ENCODE data around the gene RPL5. TPM values are rescaled to one million over a fixed set of nuclear protein-coding genes. Genes with fewer than 3 reads are reported as not detected.

RPL5 gene
- total RNA-seq, 6 experiments from 2014 or later = 225 to 532 (median 294) TPM

DNA sequence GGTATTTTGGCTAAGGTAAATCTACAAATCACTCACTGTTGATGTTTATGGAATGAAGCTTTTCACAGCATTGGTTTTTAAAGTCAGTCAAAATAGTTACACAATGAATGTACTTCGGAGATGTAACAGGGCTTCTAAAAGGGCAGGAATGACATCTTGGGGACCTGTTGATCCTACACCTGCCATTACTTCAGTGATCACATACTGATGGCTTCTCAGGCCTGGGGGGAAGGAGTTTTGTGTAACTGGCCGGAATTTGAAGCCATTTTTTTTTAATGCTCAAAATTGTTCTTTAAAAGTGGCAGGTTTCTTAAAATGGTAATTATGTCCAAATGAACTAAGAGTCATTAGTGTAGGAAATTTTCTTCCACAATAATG lies 11.2 kb downstream of the RPL5 start:
- peaks cover 0 to 13% (median 3%) of the 10 kb centered on the region in 4 donors for H3K4me1 ChIP-seq
- 42% methylated on average over 2 of the region's 2 CpGs for WGBS (ENCODE audit: insufficient coverage, low coverage, low lambda C conversion rate, missing lambda C conversion rate)
- DNase-seq = no peak
- no peak for ATAC-seq
- H3K36me3 ChIP-seq = peaks cover 0 to 61% (median 40%) of the 10 kb centered on the region in 4 donors
- H3K27me3 ChIP-seq = no peaks in the 10 kb centered on the region
- no peak for TF ChIP-seq POLR2A (IDR thresholded peaks at IDR 0.05)
- TF ChIP-seq, protein P1, sequence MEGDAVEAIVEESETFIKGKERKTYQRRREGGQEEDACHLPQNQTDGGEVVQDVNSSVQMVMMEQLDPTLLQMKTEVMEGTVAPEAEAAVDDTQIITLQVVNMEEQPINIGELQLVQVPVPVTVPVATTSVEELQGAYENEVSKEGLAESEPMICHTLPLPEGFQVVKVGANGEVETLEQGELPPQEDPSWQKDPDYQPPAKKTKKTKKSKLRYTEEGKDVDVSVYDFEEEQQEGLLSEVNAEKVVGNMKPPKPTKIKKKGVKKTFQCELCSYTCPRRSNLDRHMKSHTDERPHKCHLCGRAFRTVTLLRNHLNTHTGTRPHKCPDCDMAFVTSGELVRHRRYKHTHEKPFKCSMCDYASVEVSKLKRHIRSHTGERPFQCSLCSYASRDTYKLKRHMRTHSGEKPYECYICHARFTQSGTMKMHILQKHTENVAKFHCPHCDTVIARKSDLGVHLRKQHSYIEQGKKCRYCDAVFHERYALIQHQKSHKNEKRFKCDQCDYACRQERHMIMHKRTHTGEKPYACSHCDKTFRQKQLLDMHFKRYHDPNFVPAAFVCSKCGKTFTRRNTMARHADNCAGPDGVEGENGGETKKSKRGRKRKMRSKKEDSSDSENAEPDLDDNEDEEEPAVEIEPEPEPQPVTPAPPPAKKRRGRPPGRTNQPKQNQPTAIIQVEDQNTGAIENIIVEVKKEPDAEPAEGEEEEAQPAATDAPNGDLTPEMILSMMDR (IDR thresholded peaks at IDR 0.05) = no peak
- intact Hi-C loops (cut with DNase I) = no loop called here
- no peak overlapping the region for H3K27ac ChIP-seq
- H3K9me3 ChIP-seq = no peaks in the 10 kb centered on the region
- H3K4me3 ChIP-seq = no peak overlapping the region

DNA sequence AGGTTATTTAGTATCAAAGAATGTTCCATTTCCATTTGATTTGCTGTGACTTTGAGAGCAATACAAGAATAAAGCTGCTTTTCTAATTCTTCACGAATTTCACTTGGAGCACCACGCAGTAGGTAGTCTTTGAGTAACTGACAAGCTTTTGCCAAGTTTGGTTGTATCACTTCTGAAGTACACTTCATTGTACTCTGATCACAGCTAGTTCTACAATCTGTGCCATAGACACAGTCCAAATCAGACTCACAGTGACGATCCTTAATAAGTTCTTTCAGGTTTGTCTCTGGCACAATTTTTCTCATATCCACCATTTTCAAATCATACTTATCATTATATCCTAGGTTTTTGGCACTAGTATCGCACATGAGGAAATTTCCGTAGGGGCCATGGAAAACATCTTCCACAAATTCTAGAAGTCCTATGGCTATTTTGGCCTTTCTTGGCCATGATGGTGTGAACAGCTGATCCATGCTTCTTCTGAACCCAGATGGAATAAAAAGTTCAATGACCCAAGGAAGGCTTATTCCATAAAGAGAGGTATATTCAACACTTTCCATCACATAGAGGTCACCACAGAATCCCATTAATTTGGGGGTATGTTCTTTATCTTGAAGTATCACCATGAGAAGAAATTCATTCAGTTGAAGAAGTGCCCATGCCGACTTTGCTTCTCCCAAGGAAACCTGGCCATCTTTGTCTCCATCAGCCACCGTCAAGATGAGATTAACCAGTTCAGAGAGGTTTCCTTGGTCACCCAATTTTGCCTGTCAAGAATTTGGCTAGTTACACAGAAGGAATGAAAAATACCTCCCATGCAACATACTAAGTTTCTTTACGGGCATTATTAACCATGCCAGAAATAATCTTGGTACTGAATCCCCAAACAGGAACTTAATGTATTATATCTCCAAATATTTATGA lies 11.9 kb downstream of the RPL5 start:
- Histone ChIP-seq H3K27ac (no peak overlapping the region), H3K9me3 (no peaks in the 10 kb centered on the region), H3K4me1 (peaks cover 0 to 13% (median 3%) of the 10 kb centered on the region in 4 donors), H3K27me3 (no peaks in the 10 kb centered on the region), H3K4me3 (no peak overlapping the region), H3K36me3 (peaks cover 0 to 55% (median 38%) of the 10 kb centered on the region in 4 donors)
- 95% methylated on average over 8 of the region's 8 CpGs for WGBS (ENCODE audit: insufficient coverage, low coverage, low lambda C conversion rate, missing lambda C conversion rate)
- ATAC-seq (no peak), DNase-seq (no peak)
- no peak for TF ChIP-seq POLR2A (IDR thresholded peaks at IDR 0.05)
- TF ChIP-seq, protein P1 (IDR thresholded peaks at IDR 0.05) = no peak
- intact Hi-C loops (cut with DNase I) = no loop called here

DNA sequence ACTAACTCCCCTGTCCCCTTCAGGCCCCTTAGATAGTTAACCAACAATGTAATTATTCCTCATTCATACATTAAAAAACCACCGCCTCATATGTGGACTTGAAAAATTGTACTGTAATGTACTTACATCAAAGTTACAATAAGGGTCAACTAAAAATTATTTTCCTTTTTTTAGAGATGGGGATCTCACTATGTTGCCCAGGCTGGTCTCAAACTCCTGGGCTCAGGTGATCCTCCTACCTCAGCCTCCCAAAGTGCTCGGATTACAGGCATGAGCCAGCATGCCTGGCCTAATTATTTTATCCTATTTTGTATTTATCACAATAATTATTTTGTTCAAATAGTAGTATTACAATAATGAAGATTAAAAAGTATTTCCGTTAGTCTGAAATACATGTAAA lies 12.6 kb downstream of the RPL5 start:
- DNase-seq = no peak
- Histone ChIP-seq H3K4me1 (peaks cover 0 to 8% (median 1%) of the 10 kb centered on the region in 4 donors), H3K9me3 (no peaks in the 10 kb centered on the region), H3K27ac (no peak overlapping the region), H3K4me3 (no peak overlapping the region), H3K27me3 (no peaks in the 10 kb centered on the region), H3K36me3 (peaks cover 0 to 47% (median 34%) of the 10 kb centered on the region in 4 donors)
- no peak for TF ChIP-seq POLR2A (IDR thresholded peaks at IDR 0.05)
- TF ChIP-seq, protein P1 (IDR thresholded peaks at IDR 0.05) = no peak
- intact Hi-C loops (cut with DNase I) = no loop called here
- no peak for ATAC-seq
- 95% methylated on average over 3 of the region's 3 CpGs for WGBS (ENCODE audit: insufficient coverage, low coverage, low lambda C conversion rate, missing lambda C conversion rate)

DNA sequence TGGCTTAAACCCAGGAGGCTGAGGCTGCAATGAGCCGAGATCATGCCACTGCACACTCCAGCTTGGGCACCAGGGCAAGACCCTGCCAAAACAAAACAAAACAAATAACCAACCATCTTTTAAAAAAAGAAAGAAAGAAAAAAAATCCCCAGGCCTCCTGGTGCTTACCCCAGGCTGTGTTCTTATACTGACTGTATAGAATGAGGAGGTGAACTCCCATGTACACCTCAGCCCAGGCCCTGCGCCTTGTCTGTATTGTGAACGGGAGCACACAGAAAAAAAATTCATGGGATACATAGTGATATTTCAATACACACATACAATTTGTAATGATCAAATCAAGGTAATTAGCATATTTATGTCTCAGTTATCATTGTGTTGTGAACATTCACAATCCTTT lies 14.1 kb downstream of the RPL5 start:
- Histone ChIP-seq H3K27me3 (no peaks in the 10 kb centered on the region), H3K4me3 (no peak overlapping the region), H3K9me3 (no peaks in the 10 kb centered on the region), H3K27ac (no peak overlapping the region), H3K4me1 (no peaks in the 10 kb centered on the region), H3K36me3 (peaks cover 0 to 32% (median 22%) of the 10 kb centered on the region in 4 donors)
- DNase-seq (no peak), ATAC-seq (no peak)
- TF ChIP-seq, protein P1 (IDR thresholded peaks at IDR 0.05) = no peak
- TF ChIP-seq POLR2A (IDR thresholded peaks at IDR 0.05) = no peak
- WGBS (ENCODE audit: insufficient coverage, low coverage, low lambda C conversion rate, missing lambda C conversion rate) = 65% methylated on average over 3 of the region's 3 CpGs
- intact Hi-C loops (cut with DNase I) = no loop called here

Data from right lobe of liver (tissue), 6 donors.